CD4-positive, alpha-beta T cell (primary cell): ENCODE data around the gene IL7R. TPM values are rescaled to one million over a fixed set of nuclear protein-coding genes. Genes with fewer than 3 reads are reported as not detected.

Experiments used
- ATAC-seq: fragments of 200-7000 bp; cut with Tn5 transposase; one replicate; pipeline ENCODE4 v1.10.0; 2022; ENCODE audit warnings: mild to moderate bottlenecking; ENCODE audit not compliant: poor library complexity
- CTCF ChIA-PET: fragments of 350-600 bp; sonication (Branson Sonifier 250); formaldehyde crosslinking; loops from one replicate; lab custom pipeline; 2021; ENCODE audit warnings: antibody characterized with exemption, inconsistent platforms; lab: Charles Lee
- POLR2A ChIA-PET: fragments of 350-600 bp; sonication (Branson Sonifier 250); formaldehyde crosslinking; loops from one replicate; lab custom pipeline; 2021; ENCODE audit warnings: antibody characterized with exemption, inconsistent platforms; lab: Charles Lee
- DNase-seq, 14 experiments: peaks; one replicate each; pipeline ENCODE4 v3.0.0-alpha.2; 2013 to 2020; ENCODE audit warnings: mixed read lengths in 2 of 14
- H3K27ac ChIP-seq, 2 donors: one replicate each; pipeline versions ENCODE4 v1.5.1 to v1.7.0; 2013; ENCODE audit warnings: low read length in 2 of 2, low read depth in 1 of 2, mild to moderate bottlenecking in 1 of 2
- H3K27me3 ChIP-seq, 2 experiments: 1 replicate in 1 of 2; 2 replicates in 1 of 2; pipeline versions ENCODE4 v1.6.1 to v1.7.0; 2013; ENCODE audit warnings: low read length in 2 of 2, control low read depth in 1 of 2, mild to moderate bottlenecking in 1 of 2, moderate library complexity in 1 of 2; ENCODE audit not compliant: insufficient read depth in 2 of 2, control insufficient read depth in 1 of 2
- H3K36me3 ChIP-seq: one replicate; pipeline ENCODE4 v1.6.1; 2013; ENCODE audit warnings: low read length, control low read depth; ENCODE audit not compliant: insufficient read depth
- H3K4me1 ChIP-seq: one replicate; pipeline ENCODE4 v1.6.1; 2013; ENCODE audit warnings: low read length, control low read depth; ENCODE audit not compliant: insufficient read depth
- H3K4me3 ChIP-seq: one replicate; pipeline ENCODE4 v1.5.1; 2013; ENCODE audit warnings: mild to moderate bottlenecking, low read length, moderate library complexity
- H3K9me3 ChIP-seq, 2 experiments: 1 replicate in 1 of 2; 2 replicates in 1 of 2; pipeline versions ENCODE4 v1.6.1 to v1.7.0; 2013; ENCODE audit warnings: low read length in 2 of 2, mild to moderate bottlenecking in 2 of 2, control low read depth in 1 of 2, moderate library complexity in 1 of 2; ENCODE audit not compliant: control insufficient read depth in 1 of 2, insufficient read depth in 1 of 2
- H3K27ac Mint-ChIP-seq: one replicate; pipeline ENCODE4 v1.8.0; 2020; ENCODE audit warnings: mixed read lengths
- H3K27me3 Mint-ChIP-seq: one replicate; pipeline ENCODE4 v1.8.0; 2021; ENCODE audit warnings: mixed read lengths
- H3K36me3 Mint-ChIP-seq: one replicate; pipeline ENCODE4 v1.8.0; 2021; ENCODE audit warnings: low read depth, mixed read lengths
- H3K4me1 Mint-ChIP-seq: one replicate; pipeline ENCODE4 v1.8.0; 2021; ENCODE audit warnings: low read depth, mixed read lengths
- H3K4me3 Mint-ChIP-seq: one replicate; pipeline ENCODE4 v1.8.0; 2020; ENCODE audit warnings: mild to moderate bottlenecking, mixed read lengths
- H3K9me3 Mint-ChIP-seq: one replicate; pipeline ENCODE4 v1.8.0; 2020; ENCODE audit warnings: mixed read lengths
- CTCF ChIP-seq: fragments of 200-600 bp; IDR thresholded peaks from one replicate; pipeline ENCODE4 v1.8.0; 2022; ENCODE audit warnings: antibody characterized with exemption, mild to moderate bottlenecking
- intact Hi-C, 2 experiments: fragments of 100-400 bp; cut with DNase I in 1 of 2; cut with micrococcal nuclease in 1 of 2; formaldehyde crosslinking; loops; one replicate each; pipeline versions ENCODE4 v1.15.1 to v1.9.0; 2023 to 2025; cut with DNase I, micrococcal nuclease
- total RNA-seq, 174 experiments: library from RNA in 2 of 174; stranded (reverse) in 2 of 174; gene quantifications; one replicate each; pipeline ENCODE4 v1.2.3 and lab custom pipeline; 2021 to 2026

The IL7R gene
- total RNA-seq, 2 experiments from 2014 or later, result 623 to 638 TPM

DNA sequence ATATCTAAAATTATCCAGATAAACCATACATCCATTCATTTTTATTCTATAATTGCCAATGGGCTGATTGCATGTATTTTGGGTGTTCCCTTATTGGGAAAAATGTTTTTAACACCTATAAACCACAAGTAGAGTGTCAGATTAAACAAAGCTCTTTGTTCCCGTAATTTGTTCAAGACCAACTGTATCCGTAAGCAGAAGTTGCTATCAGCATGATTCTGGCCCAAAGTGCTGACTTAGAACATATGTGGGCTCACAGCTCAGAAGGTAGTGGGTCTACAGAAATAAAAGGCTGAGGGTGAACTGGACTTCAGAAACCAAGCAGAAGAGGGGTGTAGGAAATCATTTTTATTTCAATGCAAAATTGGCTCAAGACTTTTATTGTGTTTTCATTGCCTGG lies 23.5 kb upstream of the IL7R start:
- no peaks in the 10 kb centered on the region for H3K9me3 ChIP-seq
- peaks cover 95% of the 10 kb centered on the region for H3K4me1 Mint-ChIP-seq
- H3K4me3 ChIP-seq, result no peak overlapping the region
- ATAC-seq, result no peak
- H3K36me3 ChIP-seq, result no peaks in the 10 kb centered on the region
- peak overlapping the region; percentile 87 for H3K27ac Mint-ChIP-seq
- peak overlapping the region; percentile 67 for H3K4me3 Mint-ChIP-seq
- H3K4me1 ChIP-seq, result peaks cover 49% of the 10 kb centered on the region
- intact Hi-C loops, result loop anchor here in 1 of 2 experiments (5.0 kb wide), 1 partner anchor 36 kb away; no protein-coding TSS in a partner anchor
- TF ChIP-seq CTCF, result no peak
- POLR2A ChIA-PET, result interaction anchor here (0.8 to 8.0 kb wide), 12 partner anchors 12 to 216 kb away, joined by 3 to 406 read pairs (median 4); partner anchors contain the start of genes IL7R and SPEF2
- H3K9me3 Mint-ChIP-seq, result no peaks in the 10 kb centered on the region
- CTCF ChIA-PET, result interaction anchor here (0.8 to 1.5 kb wide), 6 partner anchors 11 to 182 kb away, joined by 3 to 19 read pairs (median 4); no protein-coding TSS in a partner anchor
- H3K27me3 Mint-ChIP-seq, result no peaks in the 10 kb centered on the region
- DNase-seq, result peak in 1 of 14 experiments; percentile 56
- peak overlapping the region; percentile 42 to 61 for H3K27ac ChIP-seq
- no peaks in the 10 kb centered on the region for H3K36me3 Mint-ChIP-seq
- H3K27me3 ChIP-seq, result no peaks in the 10 kb centered on the region

- no peak for TF ChIP-seq CTCF
- Histone ChIP-seq H3K9me3 (no peaks in the 10 kb centered on the region), H3K4me1 (peaks cover 43% of the 10 kb centered on the region), H3K27ac (peak overlapping the region in 1 of 2 donors; percentile 61), H3K27me3 (no peaks in the 10 kb centered on the region), H3K36me3 (no peaks in the 10 kb centered on the region), H3K4me3 (peak overlapping the region; percentile 4)
- Mint-ChIP-seq H3K4me1 (peaks cover 99% of the 10 kb centered on the region), H3K9me3 (no peaks in the 10 kb centered on the region), H3K4me3 (peak overlapping the region; percentile 66), H3K27me3 (no peaks in the 10 kb centered on the region), H3K27ac (peak overlapping the region; percentile 87), H3K36me3 (no peaks in the 10 kb centered on the region)
- ChIA-PET CTCF (no interaction called here), POLR2A (interaction anchor here (1.0 to 8.0 kb wide), 4 partner anchors 14 to 18 kb away, joined by 4 to 406 read pairs (median 68); partner anchors contain the start of gene IL7R)
- DNase-seq (no peak), ATAC-seq (peak; percentile 58)
- intact Hi-C loops, result no loop called here
Observed at GRCh38 chr5:35835796-35836742, 20.6 kb upstream of the IL7R start.

GRCh38 chr5:35838370-35839042 lies 18.2 kb upstream of the IL7R start:
- H3K27me3 ChIP-seq, result no peaks in the 10 kb centered on the region
- H3K4me1 Mint-ChIP-seq, result peaks cover 79% of the 10 kb centered on the region
- no peaks in the 10 kb centered on the region for H3K36me3 ChIP-seq
- peak overlapping the region; percentile 12 for H3K4me3 Mint-ChIP-seq
- H3K36me3 Mint-ChIP-seq, result no peaks in the 10 kb centered on the region
- H3K4me1 ChIP-seq, result peaks cover 36% of the 10 kb centered on the region
- H3K4me3 ChIP-seq, result no peak overlapping the region
- ATAC-seq, result no peak
- TF ChIP-seq CTCF, result no peak
- H3K27ac Mint-ChIP-seq, result peak overlapping the region; percentile 87
- ChIA-PET POLR2A (interaction anchor here (1.0 to 2.5 kb wide), 3 partner anchors 12 to 35 kb away, joined by 3 to 16 read pairs (median 3); partner anchors contain the start of gene IL7R), CTCF (interaction anchor here (1.2 kb wide), 1 partner anchor 86 kb away, joined by 4 read pairs; no protein-coding TSS in a partner anchor)
- no peaks in the 10 kb centered on the region for H3K27me3 Mint-ChIP-seq
- H3K27ac ChIP-seq, result peak overlapping the region in 1 of 2 donors; percentile 7
- H3K9me3 ChIP-seq, result no peaks in the 10 kb centered on the region
- H3K9me3 Mint-ChIP-seq, result no peaks in the 10 kb centered on the region
- peak in 1 of 14 experiments; percentile 6 for DNase-seq
- intact Hi-C loops, result no loop called here
